Progenitor cell of endocrine pancreas (in vitro differentiated cells): Measurements from ENCODE around the gene GABRE. TPM values are rescaled to one million over a fixed set of nuclear protein-coding genes. Genes with fewer than 3 reads are reported as not detected.
A peak's percentile ranks its signal among the peaks of the same experiment; 100 is the strongest.

Experiments
- DNase-seq: peaks from one replicate; pipeline ENCODE4 v3.0.0; 2021; ENCODE audit warnings: low spot score; ENCODE audit not compliant: unreplicated experiment
- H3K27ac Mint-ChIP-seq: 2 replicates; pipeline ENCODE4 v1.8.0; 2021; ENCODE audit warnings: mild to moderate bottlenecking, moderate library complexity, mixed read lengths
- H3K27me3 Mint-ChIP-seq: 2 replicates; pipeline ENCODE4 v1.8.0; 2021; ENCODE audit warnings: mixed read lengths
- H3K36me3 Mint-ChIP-seq: 2 replicates; pipeline ENCODE4 v1.8.0; 2022; ENCODE audit warnings: mixed read lengths; ENCODE audit not compliant: insufficient read depth
- H3K4me1 Mint-ChIP-seq: 2 replicates; pipeline ENCODE4 v1.8.0; 2021; ENCODE audit warnings: low read depth, mixed read lengths
- H3K4me3 Mint-ChIP-seq: 2 replicates; pipeline ENCODE4 v1.8.0; 2021; ENCODE audit warnings: low read depth, mild to moderate bottlenecking, moderate library complexity, mixed read lengths
- H3K9me3 Mint-ChIP-seq: 2 replicates; pipeline ENCODE4 v1.8.0; 2021; ENCODE audit warnings: low read depth, mixed read lengths
- CTCF ChIP-seq: fragments of 200-600 bp; sonication (generic); IDR thresholded peaks from one replicate; pipeline ENCODE4 v1.5.0; 2021; ENCODE audit warnings: antibody characterized with exemption, mild to moderate bottlenecking; ENCODE audit not compliant: unreplicated experiment
- long read RNA-seq: library from polyadenylated mRNA; unstranded; transcript quantifications from one replicate; pipeline ENCODE4 v2.0.0, GENCODE V29; 2020
- total RNA-seq: library from RNA; stranded (reverse); gene quantifications from 2 replicates; pipeline ENCODE4 v1.2.1, GENCODE V29; 2021

GABRE gene
- total RNA-seq: 1.5 and 2.6 TPM in 2 replicates
- long read RNA-seq: 0 reads

GRCh38 chrX:151974336-151975227 lies at the start of gene GABRE:
Gene GABRE, minus strand, starts transcription at chrX:151974676. Its CDS starts 51 bp downstream, at chrX:151974625.
- no peaks in the 10 kb centered on the region for H3K36me3 Mint-ChIP-seq
- H3K4me1 Mint-ChIP-seq: no peaks in the 10 kb centered on the region
- H3K4me3 Mint-ChIP-seq: peak within 1 kb of the TSS; percentile 51
- DNase-seq: peak; percentile 18
- H3K27ac Mint-ChIP-seq: no peak within 1 kb of the TSS
- TF ChIP-seq CTCF: no peak
- peaks cover 46% of the 10 kb centered on the region for H3K27me3 Mint-ChIP-seq
- peaks cover 4% of the 10 kb centered on the region for H3K9me3 Mint-ChIP-seq

GRCh38 chrX:152020888-152021287 lies 46.4 kb upstream of the GABRE start:
- no peak overlapping the region for H3K4me3 Mint-ChIP-seq
- H3K4me1 Mint-ChIP-seq: no peaks in the 10 kb centered on the region
- no peaks in the 10 kb centered on the region for H3K27me3 Mint-ChIP-seq
- no peak for TF ChIP-seq CTCF
- no peaks in the 10 kb centered on the region for H3K36me3 Mint-ChIP-seq
- no peak overlapping the region for H3K27ac Mint-ChIP-seq
- H3K9me3 Mint-ChIP-seq: peaks cover 11% of the 10 kb centered on the region
- DNase-seq: no peak

- no peak overlapping the region for H3K4me3 Mint-ChIP-seq
- H3K9me3 Mint-ChIP-seq: peaks cover 12% of the 10 kb centered on the region
- no peaks in the 10 kb centered on the region for H3K36me3 Mint-ChIP-seq
- no peak for TF ChIP-seq CTCF
- no peak for DNase-seq
- no peak overlapping the region for H3K27ac Mint-ChIP-seq
- no peaks in the 10 kb centered on the region for H3K27me3 Mint-ChIP-seq
- no peaks in the 10 kb centered on the region for H3K4me1 Mint-ChIP-seq
Observed at GRCh38 chrX:151999813-152000212, 25.3 kb upstream of the GABRE start.

- H3K4me1 Mint-ChIP-seq: no peaks in the 10 kb centered on the region
- DNase-seq: no peak
- no peak overlapping the region for H3K4me3 Mint-ChIP-seq
- H3K9me3 Mint-ChIP-seq: peaks cover 8% of the 10 kb centered on the region
- TF ChIP-seq CTCF: no peak
- H3K27ac Mint-ChIP-seq: no peak overlapping the region
- no peaks in the 10 kb centered on the region for H3K36me3 Mint-ChIP-seq
- H3K27me3 Mint-ChIP-seq: no peaks in the 10 kb centered on the region
Observed at GRCh38 chrX:151997539-151997938, 23.1 kb upstream of the GABRE start.

GRCh38 chrX:151996347-151996746 lies 21.9 kb upstream of the GABRE start:
- no peak for TF ChIP-seq CTCF
- Mint-ChIP-seq H3K27me3 (no peaks in the 10 kb centered on the region), H3K9me3 (peaks cover 10% of the 10 kb centered on the region), H3K27ac (no peak overlapping the region), H3K4me1 (no peaks in the 10 kb centered on the region), H3K4me3 (no peak overlapping the region), H3K36me3 (no peaks in the 10 kb centered on the region)
- no peak for DNase-seq
